Adrenal gland (tissue), 12 donors: ENCODE results near the gene SLC18B1. TPM values are rescaled to one million over a fixed set of nuclear protein-coding genes. Genes with fewer than 3 reads are reported as not detected.
A peak's percentile ranks its signal among the peaks of the same experiment; 100 is the strongest.

Experiments used
- DNase-seq, 7 donors: peaks; one replicate each; pipeline ENCODE4 v3.0.0-alpha.2; 2019 to 2020
- H3K27ac ChIP-seq, 5 donors: fragments of 200-600 bp; sonication (generic) in 4 of 5; 1 replicate in 3 of 5; 2 replicates in 2 of 5; pipeline versions ENCODE4 v1.5.1 to v1.8.0; 2016 to 2020; ENCODE audit warnings: mild to moderate bottlenecking in 1 of 5
- H3K27me3 ChIP-seq: fragments of 200-600 bp; 2 replicates; pipeline ENCODE4 v1.8.0; 2021
- H3K36me3 ChIP-seq, 2 donors: fragments of 200-600 bp; replicated peaks in 1 of 2; 1 replicate in 1 of 2; 2 replicates in 1 of 2; pipeline versions ENCODE4 v1.5.1 to v1.8.0; 2018 to 2022
- H3K4me1 ChIP-seq, 2 donors: fragments of 200-600 bp; replicated peaks in 1 of 2; 1 replicate in 1 of 2; 2 replicates in 1 of 2; pipeline versions ENCODE4 v1.5.1 to v1.8.0; 2018 to 2021
- H3K4me3 ChIP-seq, 4 donors: fragments of 200-600 bp; sonication (generic) in 3 of 4; one replicate each; pipeline ENCODE4 v1.5.1; 2016 to 2018
- H3K9me3 ChIP-seq, 3 donors: fragments of 200-600 bp; sonication (generic) in 1 of 3; replicated peaks in 1 of 3; 1 replicate in 2 of 3; 2 replicates in 1 of 3; pipeline versions ENCODE4 v1.5.1 to v1.8.0; 2016 to 2021
- POLR2A ChIP-seq, 2 donors: fragments of 450-650 bp; IDR thresholded peaks; one replicate each; pipeline ENCODE4 v1.6.1; 2017; ENCODE audit warnings: antibody characterized with exemption in 2 of 2, mild to moderate bottlenecking in 2 of 2, moderate library complexity in 1 of 2
- WGBS, 4 donors: extraction: QIAGEN DNeasy Blood & Tissue Kit in 2 of 4; methylation state at CpG; one replicate each; pipeline versions ENCODE4 v1.1.5 to v1.1.7; 2013 to 2017; 5-methylcytosine and 5-hydroxymethylcytosine counted together
- intact Hi-C, 2 donors: fragments of 100-400 bp; cut with DNase I; formaldehyde crosslinking; loops; one replicate each; pipeline versions ENCODE4 v1.14.1 to v1.15.0; 2022 to 2023
- polyA plus RNA-seq, 3 donors: library from polyadenylated mRNA; stranded (reverse); fragments of 200-250 nt in 2 of 3; fragments of 350-450 nt in 1 of 3; fragmentation: Illumina TruSeq in 1 of 3; extraction: RNeasy Lipid Tissue Mini Kit (QIAGEN cat#74804) in 1 of 3; gene quantifications; one replicate each; pipeline ENCODE4 v1.2.3, GENCODE V29; 2013 to 2014
- total RNA-seq, 9 donors: library from RNA; depleted of rRNA in 4 of 9; stranded (reverse); fragments of >200 nt in 4 of 9; fragments of 120-200 nt in 1 of 9; fragmentation: NEBNext Ultra II Directional in 1 of 9; extraction: Animal tissue kit (Norgen Biotek cat#: 25700) in 1 of 9; gene quantifications; one replicate each; pipeline versions ENCODE4 v1.1.0 to v1.2.4, GENCODE V29; 2013 to 2023
- TF ChIP-seq, protein P1 (sequence below), 6 experiments: fragments of 450-650 bp in 4 of 6; fragments of 200-600 bp in 2 of 6; sonication (generic) in 1 of 6; IDR thresholded peaks; 1 replicate in 5 of 6; 2 replicates in 1 of 6; pipeline versions ENCODE4 v1.5.1 to v1.8.0; 2016 to 2021; ENCODE audit warnings: antibody characterized with exemption in 6 of 6, mild to moderate bottlenecking in 2 of 6, moderate library complexity in 1 of 6
- donor health status: healthy with polysubstance abuse.
- donor health status: Bipolar disorder and iron deficiency.
- donor health status: DM: yes; HTN: yes; CAD: no.
- donor health status: DM: no; HTN: no; CAD: no.
- donor health status: DM: no; HTN: no; CAD: no.
- donor health status: DM: yes; HTN: yes; CAD: no.

SLC18B1 gene
- total and polyA plus RNA-seq, 12 donors: 8.7 to 32.8 (median 14.0) TPM

DNA sequence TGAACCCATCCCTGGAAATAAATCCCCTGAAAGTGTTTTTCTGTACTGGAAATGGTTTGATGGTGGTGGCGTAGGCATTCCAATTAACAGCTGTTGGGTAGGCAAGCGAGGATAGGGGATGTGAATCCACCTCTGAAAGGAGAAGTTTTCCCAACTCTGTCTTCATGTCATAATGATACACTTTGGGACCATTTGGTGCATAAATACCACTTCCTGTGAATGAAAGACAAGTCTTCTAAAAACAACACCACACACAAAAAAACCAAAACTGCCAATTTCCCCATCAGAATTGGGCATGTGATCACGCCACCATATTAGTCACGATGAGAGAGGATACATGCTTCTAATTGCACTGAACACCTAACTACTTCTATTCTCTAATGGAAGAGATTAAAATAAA lies 47.1 kb downstream of the SLC18B1 start:
- Histone ChIP-seq H3K4me3 (no peak overlapping the region), H3K27me3 (no peaks in the 10 kb centered on the region), H3K9me3 (no peaks in the 10 kb centered on the region), H3K4me1 (no peaks in the 10 kb centered on the region), H3K36me3 (no peaks in the 10 kb centered on the region), H3K27ac (peak overlapping the region in 1 of 5 donors; percentile 3)
- intact Hi-C loops: no loop called here
- no peak for TF ChIP-seq POLR2A (IDR thresholded peaks at IDR 0.05)
- 76 to 87% (median 80%) methylated on average over 4 of the region's 4 CpGs for WGBS, 4 donors
- no peak for DNase-seq

DNA sequence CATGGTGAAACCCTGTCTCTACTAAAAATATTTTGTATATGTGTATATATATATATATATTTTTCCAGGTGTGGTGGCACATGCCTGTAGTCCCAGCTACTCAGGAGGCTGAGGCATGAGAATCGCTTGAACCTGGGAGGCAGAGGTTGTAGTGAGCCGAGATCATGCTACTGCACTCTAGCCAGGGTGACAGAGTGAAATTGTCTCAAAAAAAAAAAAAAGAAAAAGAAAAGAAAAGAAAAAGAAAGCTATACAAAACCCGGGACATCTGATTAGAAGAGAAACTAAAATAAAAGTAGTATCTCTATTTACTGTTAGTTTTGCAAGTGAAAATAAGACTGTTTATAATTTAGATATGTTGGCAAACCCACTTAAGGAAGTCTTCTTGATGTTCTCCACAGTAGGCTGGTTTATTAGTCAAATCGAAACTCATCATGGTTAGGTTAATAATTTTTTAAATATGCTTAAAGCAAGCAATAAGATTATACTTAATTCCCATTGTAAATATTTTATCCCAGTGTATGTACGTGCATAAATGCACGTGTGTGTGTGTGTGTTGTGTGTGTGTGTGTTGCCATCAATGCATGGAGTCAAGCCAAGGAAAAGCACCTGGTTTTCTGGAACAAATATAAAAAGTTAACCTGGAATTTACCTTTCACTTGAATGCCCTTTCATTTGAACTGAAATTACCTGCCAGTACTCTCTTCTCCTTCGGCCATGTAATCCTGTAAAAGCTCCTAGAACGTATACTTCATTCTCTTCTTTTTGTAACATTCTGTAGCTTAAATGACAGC lies 47.8 kb downstream of the SLC18B1 start:
- H3K27ac ChIP-seq: peak overlapping the region in 1 of 5 donors; percentile 3
- no peak overlapping the region for H3K4me3 ChIP-seq
- H3K9me3 ChIP-seq: no peaks in the 10 kb centered on the region
- no peak for DNase-seq
- intact Hi-C loops: no loop called here
- H3K36me3 ChIP-seq: no peaks in the 10 kb centered on the region
- TF ChIP-seq POLR2A (IDR thresholded peaks at IDR 0.05): no peak
- TF ChIP-seq, protein P1, sequence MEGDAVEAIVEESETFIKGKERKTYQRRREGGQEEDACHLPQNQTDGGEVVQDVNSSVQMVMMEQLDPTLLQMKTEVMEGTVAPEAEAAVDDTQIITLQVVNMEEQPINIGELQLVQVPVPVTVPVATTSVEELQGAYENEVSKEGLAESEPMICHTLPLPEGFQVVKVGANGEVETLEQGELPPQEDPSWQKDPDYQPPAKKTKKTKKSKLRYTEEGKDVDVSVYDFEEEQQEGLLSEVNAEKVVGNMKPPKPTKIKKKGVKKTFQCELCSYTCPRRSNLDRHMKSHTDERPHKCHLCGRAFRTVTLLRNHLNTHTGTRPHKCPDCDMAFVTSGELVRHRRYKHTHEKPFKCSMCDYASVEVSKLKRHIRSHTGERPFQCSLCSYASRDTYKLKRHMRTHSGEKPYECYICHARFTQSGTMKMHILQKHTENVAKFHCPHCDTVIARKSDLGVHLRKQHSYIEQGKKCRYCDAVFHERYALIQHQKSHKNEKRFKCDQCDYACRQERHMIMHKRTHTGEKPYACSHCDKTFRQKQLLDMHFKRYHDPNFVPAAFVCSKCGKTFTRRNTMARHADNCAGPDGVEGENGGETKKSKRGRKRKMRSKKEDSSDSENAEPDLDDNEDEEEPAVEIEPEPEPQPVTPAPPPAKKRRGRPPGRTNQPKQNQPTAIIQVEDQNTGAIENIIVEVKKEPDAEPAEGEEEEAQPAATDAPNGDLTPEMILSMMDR (IDR thresholded peaks at IDR 0.05): no peak
- 66 to 74% (median 71%) methylated on average over 8 of the region's 8 CpGs for WGBS, 4 donors
- no peaks in the 10 kb centered on the region for H3K27me3 ChIP-seq
- no peaks in the 10 kb centered on the region for H3K4me1 ChIP-seq

DNA sequence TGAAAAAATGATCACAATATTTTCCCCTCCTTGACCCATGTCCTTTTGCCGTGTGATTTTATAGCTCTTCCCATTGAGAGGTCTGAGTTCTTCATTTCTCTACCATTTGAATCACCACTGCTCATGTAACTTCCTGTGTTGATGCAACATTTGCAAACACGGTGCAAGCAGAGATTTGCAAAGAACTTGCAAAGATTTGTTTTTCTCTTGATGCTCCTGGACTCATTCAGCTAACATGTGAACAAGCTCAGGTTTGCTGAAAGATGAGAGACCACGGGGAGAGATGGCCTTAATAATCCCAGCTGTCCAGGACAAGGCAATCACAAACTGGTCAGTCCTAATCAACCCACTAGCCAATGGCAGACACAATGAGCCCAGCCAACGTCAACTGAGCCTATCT lies 49.3 kb downstream of the SLC18B1 start:
- Histone ChIP-seq H3K4me3 (no peak overlapping the region), H3K27ac (peak overlapping the region in 1 of 5 donors; percentile 36), H3K9me3 (no peaks in the 10 kb centered on the region), H3K36me3 (no peaks in the 10 kb centered on the region), H3K4me1 (no peaks in the 10 kb centered on the region), H3K27me3 (no peaks in the 10 kb centered on the region)
- WGBS, 4 donors: 60 to 67% (median 64%) methylated on average over 4 of the region's 4 CpGs
- DNase-seq: peak in 1 of 7 donors; percentile 33
- intact Hi-C loops: no loop called here
- TF ChIP-seq, protein P1 (IDR thresholded peaks at IDR 0.05): no peak
- TF ChIP-seq POLR2A (IDR thresholded peaks at IDR 0.05): no peak

DNA sequence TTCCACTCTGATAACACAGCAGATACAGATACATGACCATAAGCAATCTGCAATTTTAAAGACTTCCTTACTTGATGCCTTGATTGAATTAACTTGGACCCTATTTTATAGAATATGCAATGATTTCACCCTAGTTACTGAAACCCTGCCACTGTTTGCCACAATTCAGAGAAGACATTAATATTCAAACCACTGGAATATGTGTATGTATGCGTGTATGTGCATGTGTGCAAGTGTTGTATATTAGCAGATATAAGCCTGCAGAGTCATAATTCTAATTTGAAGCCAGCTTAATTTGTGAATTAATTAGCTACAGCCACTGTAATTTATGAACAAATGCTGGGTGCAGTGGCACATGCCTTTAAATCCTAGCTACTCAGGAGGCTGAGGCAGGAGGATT lies 50.0 kb downstream of the SLC18B1 start:
- Histone ChIP-seq H3K4me3 (no peak overlapping the region), H3K27me3 (no peaks in the 10 kb centered on the region), H3K9me3 (no peaks in the 10 kb centered on the region), H3K36me3 (no peaks in the 10 kb centered on the region), H3K4me1 (no peaks in the 10 kb centered on the region), H3K27ac (no peak overlapping the region)
- no peak for TF ChIP-seq POLR2A (IDR thresholded peaks at IDR 0.05)
- TF ChIP-seq, protein P1 (IDR thresholded peaks at IDR 0.05): no peak
- intact Hi-C loops: no loop called here
- 94 to 97% (median 95%) methylated on average over 1 of the region's 1 CpG for WGBS, 4 donors
- no peak for DNase-seq

DNA sequence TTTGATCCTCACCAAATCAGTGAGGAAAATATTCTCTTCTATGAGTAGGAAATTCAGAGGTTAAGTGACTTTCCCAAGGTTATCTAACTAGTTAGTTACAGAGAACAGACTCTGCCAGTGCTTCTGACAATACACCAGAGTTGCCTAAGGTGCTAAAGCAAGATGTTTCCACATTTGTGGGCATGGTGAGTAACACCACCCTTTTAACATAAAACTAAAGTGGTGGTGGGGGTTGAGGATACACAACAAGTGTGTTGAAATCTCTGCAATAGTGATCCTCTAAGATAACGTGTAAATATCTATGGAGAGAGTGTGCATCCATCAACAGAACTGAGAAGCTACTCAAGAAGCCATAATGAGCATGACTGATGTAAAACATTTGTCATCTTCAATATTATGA lies 52.4 kb downstream of the SLC18B1 start:
- Histone ChIP-seq H3K27ac (no peak overlapping the region), H3K36me3 (no peaks in the 10 kb centered on the region), H3K27me3 (no peaks in the 10 kb centered on the region), H3K4me1 (no peaks in the 10 kb centered on the region), H3K4me3 (no peak overlapping the region), H3K9me3 (no peaks in the 10 kb centered on the region)
- TF ChIP-seq POLR2A (IDR thresholded peaks at IDR 0.05): no peak
- TF ChIP-seq, protein P1 (IDR thresholded peaks at IDR 0.05): no peak
- intact Hi-C loops: no loop called here
- DNase-seq: no peak
- WGBS, 4 donors: 47 to 65% (median 54%) methylated on average over 1 of the region's 1 CpG
